Measurements from ENCODE around the gene SEC63. TPM values are rescaled to one million over a fixed set of nuclear protein-coding genes. Genes with fewer than 3 reads are reported as not detected.

SEC63 gene
- total RNA-seq, 1 experiment from 2014 or later = 51.3 TPM

DNA sequence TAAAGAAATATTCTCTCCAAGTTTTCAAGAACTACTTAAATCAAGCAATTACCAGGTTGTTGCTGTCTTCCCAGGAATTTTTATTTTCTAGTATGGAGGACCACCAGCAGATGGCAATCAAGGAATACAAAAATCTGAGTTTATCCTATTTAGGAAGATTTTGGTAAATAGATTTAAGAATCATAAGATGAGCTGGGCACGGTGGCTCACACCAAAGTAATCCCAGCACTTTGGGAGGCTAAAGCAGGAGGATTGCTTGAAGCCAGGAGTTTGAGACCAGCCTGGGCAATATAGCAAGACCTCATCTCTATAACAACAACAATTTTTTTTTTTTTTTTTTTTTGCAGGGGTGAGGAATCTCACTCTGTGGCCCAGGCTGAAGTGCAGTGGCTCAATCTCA, 19.3 kb upstream of the SEC63 start:
- Histone ChIP-seq H3K4me1 (ENCODE audit: control insufficient read depth in 1 of 2, insufficient read depth in 2 of 2, low read length in 2 of 2) (no peaks in the 10 kb centered on the region), H3K4me3 (replicated peaks in 1 of 2; ENCODE audit: low read depth in 1 of 2, low read length in 2 of 2) (no peak overlapping the region), H2AFZ (ENCODE audit: low read depth, low read length, poor library complexity, severe bottlenecking) (peak overlapping the region; percentile 22), H3K79me2 (ENCODE audit: insufficient read depth, low read length) (no peaks in the 10 kb centered on the region), H4K20me1 (ENCODE audit: insufficient read depth) (no peaks in the 10 kb centered on the region), H3K36me3 (ENCODE audit: control insufficient read depth in 1 of 2, insufficient read depth in 2 of 2, low read length in 2 of 2) (no peaks in the 10 kb centered on the region), H3K9ac (ENCODE audit: low read length) (no peak overlapping the region), H3K9me3 (ENCODE audit: control insufficient read depth in 1 of 2, insufficient read depth in 1 of 2, low read depth in 1 of 2, low read length in 2 of 2) (no peaks in the 10 kb centered on the region), H3K4me2 (ENCODE audit: low read length) (no peak overlapping the region), H3K9me2 (ENCODE audit: insufficient read depth) (no peaks in the 10 kb centered on the region), H3K27me3 (ENCODE audit: insufficient read depth, low read length) (no peaks in the 10 kb centered on the region), H3K27ac (ENCODE audit: low read depth, low read length) (no peak overlapping the region)
- DNase-seq (ENCODE audit: low read depth, low spot score) = no peak
- ATAC-seq = peak; percentile 41; the same call in 1 of the 2 replicates
- RAD21 ChIA-PET (ENCODE audit: low non-redundant PET in 1 of 2, low total read pairs in 2 of 2, uncharacterized antibody in 2 of 2, unreplicated experiment in 2 of 2) = no interaction called here
- TF ChIP-seq RAD21 (IDR thresholded peaks at IDR 0.05; ENCODE audit: low read depth) = peak; percentile 68
- TF ChIP-seq CTCF (IDR thresholded peaks at IDR 0.05 in 2 of 3, conservative IDR thresholded peaks at IDR 0.05 in 1 of 3; ENCODE audit: borderline replicate concordance in 1 of 3, insufficient read depth in 1 of 3, low read depth in 2 of 3, low read length in 2 of 3) = peak; percentile 39 to 62 (median 52); a peak in 4 of 6 replicates
- no peak for TF ChIP-seq JUND (IDR thresholded peaks at IDR 0.05)
- CTCF ChIA-PET = interaction anchor here (0.6 to 1.8 kb wide), 6 partner anchors 41 to 550 kb away, joined by 3 to 11 read pairs (median 4); no protein-coding TSS in a partner anchor
- intact Hi-C loops (cut with micrococcal nuclease) = loop anchor here (1.0 to 10.0 kb wide), 2 partner anchors 518 to 549 kb away; no protein-coding TSS in a partner anchor
- POLR2A ChIA-PET = no interaction called here
- BruUV-seq (replicated peaks) = no TSS peak

DNA sequence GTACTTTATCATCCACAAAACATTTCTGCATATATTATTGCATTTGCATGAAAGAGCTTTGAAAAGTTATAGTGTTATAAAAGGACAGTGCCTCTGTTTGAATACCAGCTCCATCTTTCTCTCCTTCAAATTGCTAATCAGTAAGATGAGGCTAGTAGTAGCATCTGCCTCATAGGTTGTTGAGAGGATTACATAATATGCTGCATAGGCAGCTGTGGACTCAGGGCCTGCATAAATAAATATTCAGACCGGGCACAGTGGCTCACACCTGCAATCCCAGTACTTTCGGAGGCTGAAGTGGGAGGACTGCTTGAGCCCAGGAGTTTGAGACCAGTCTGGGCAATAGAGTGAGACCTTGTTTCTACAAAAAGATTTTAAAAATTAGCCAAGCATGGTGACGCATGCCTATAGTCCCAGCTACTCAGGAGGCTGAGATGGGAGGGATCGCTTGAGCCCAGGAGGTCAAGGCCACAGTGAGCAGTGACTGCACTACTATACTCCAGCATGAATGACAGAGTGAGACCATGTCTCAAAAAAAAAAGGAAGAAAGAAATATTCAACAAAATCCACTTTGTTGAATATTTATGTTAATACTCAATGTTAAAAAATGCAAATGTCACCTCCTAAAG, 18.3 kb upstream of the SEC63 start:
- H3K79me2 ChIP-seq (ENCODE audit: insufficient read depth, low read length) = no peaks in the 10 kb centered on the region
- H3K9me2 ChIP-seq (ENCODE audit: insufficient read depth) = no peaks in the 10 kb centered on the region
- no peaks in the 10 kb centered on the region for H3K36me3 ChIP-seq (ENCODE audit: control insufficient read depth in 1 of 2, insufficient read depth in 2 of 2, low read length in 2 of 2)
- H3K4me3 ChIP-seq (replicated peaks in 1 of 2; ENCODE audit: low read depth in 1 of 2, low read length in 2 of 2) = no peak overlapping the region
- H3K4me1 ChIP-seq (ENCODE audit: control insufficient read depth in 1 of 2, insufficient read depth in 2 of 2, low read length in 2 of 2) = no peaks in the 10 kb centered on the region
- BruUV-seq (replicated peaks) = no TSS peak
- POLR2A ChIA-PET = no interaction called here
- ATAC-seq (no peak), DNase-seq (ENCODE audit: low read depth, low spot score) (no peak)
- RAD21 ChIA-PET (ENCODE audit: low non-redundant PET in 1 of 2, low total read pairs in 2 of 2, uncharacterized antibody in 2 of 2, unreplicated experiment in 2 of 2) = no interaction called here
- H3K27ac ChIP-seq (ENCODE audit: low read depth, low read length) = no peak overlapping the region
- CTCF ChIA-PET = no interaction called here
- H4K20me1 ChIP-seq (ENCODE audit: insufficient read depth) = no peaks in the 10 kb centered on the region
- H2AFZ ChIP-seq (ENCODE audit: low read depth, low read length, poor library complexity, severe bottlenecking) = no peak overlapping the region
- intact Hi-C loops (cut with micrococcal nuclease) = loop anchor here (10.0 kb wide), 1 partner anchor 519 kb away; no protein-coding TSS in a partner anchor
- no peaks in the 10 kb centered on the region for H3K9me3 ChIP-seq (ENCODE audit: control insufficient read depth in 1 of 2, insufficient read depth in 1 of 2, low read depth in 1 of 2, low read length in 2 of 2)
- no peak overlapping the region for H3K9ac ChIP-seq (ENCODE audit: low read length)
- H3K27me3 ChIP-seq (ENCODE audit: insufficient read depth, low read length) = no peaks in the 10 kb centered on the region
- H3K4me2 ChIP-seq (ENCODE audit: low read length) = no peak overlapping the region
- TF ChIP-seq YY1 (IDR thresholded peaks at IDR 0.05; ENCODE audit: extremely low read depth, insufficient replicate concordance, low read depth, low read length) (no peak), SRF (IDR thresholded peaks at IDR 0.05; ENCODE audit: low read depth) (no peak), CTCF (IDR thresholded peaks at IDR 0.05 in 2 of 3, conservative IDR thresholded peaks at IDR 0.05 in 1 of 3; ENCODE audit: borderline replicate concordance in 1 of 3, insufficient read depth in 1 of 3, low read depth in 2 of 3, low read length in 2 of 3) (no peak), POLR2A (IDR thresholded peaks at IDR 0.05; ENCODE audit: borderline replicate concordance, extremely low read depth, insufficient read depth, insufficient read length) (no peak), POLR2AphosphoS5 (IDR thresholded peaks at IDR 0.05; ENCODE audit: low read depth, low read length) (no peak), JUND (IDR thresholded peaks at IDR 0.05) (no peak), ELF1 (IDR thresholded peaks at IDR 0.05; ENCODE audit: borderline replicate concordance, low read depth) (no peak), EZH2phosphoT487 (IDR thresholded peaks at IDR 0.05; ENCODE audit: borderline replicate concordance) (no peak), ZBTB33 (IDR thresholded peaks at IDR 0.05; ENCODE audit: extremely low read depth, insufficient replicate concordance, low read length) (no peak), MAX (IDR thresholded peaks at IDR 0.05) (no peak), CBX3 (IDR thresholded peaks at IDR 0.05; ENCODE audit: low read depth) (no peak)

All from HCT116 (cell line).